ENCODE results near the gene WDR87.
"Not testable (repeated sequence)": the region's sequence is repeated elsewhere in the genome, so short reads cannot be mapped to it uniquely, and the experiment has no call there.

The WDR87 gene

GRCh38 chr19:37877147-37877546, 29.2 kb downstream of the WDR87 start:
- no peak for DNase-seq (ENCODE audit: low read depth, low spot score)

- DNase-seq (ENCODE audit: low read depth, low spot score), result no peak
Measured at GRCh38 chr19:37876032-37876431, 30.4 kb downstream of the WDR87 start.

DNA sequence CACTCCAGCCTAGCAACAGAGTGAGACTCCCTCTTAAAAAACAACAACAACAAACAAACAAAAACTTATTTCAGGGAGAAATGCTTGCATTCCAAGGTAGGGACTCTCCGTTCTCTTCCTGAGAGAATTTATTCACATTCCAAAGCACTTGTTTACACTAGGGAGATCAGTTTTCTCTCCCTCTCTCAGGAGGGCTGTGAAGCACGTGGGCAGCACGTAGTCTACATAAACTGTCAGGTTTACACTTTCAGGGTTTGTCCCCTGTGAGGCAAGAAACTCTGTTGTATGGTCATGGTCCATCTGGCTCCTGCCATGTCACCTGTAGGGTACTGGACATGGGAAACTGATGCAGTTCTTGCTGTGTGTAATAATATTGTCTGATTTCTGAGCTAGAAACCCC, 31.6 kb downstream of the WDR87 start:
- no peak for DNase-seq (ENCODE audit: low read depth, low spot score)

- no peak for DNase-seq (ENCODE audit: low read depth, low spot score)
Measured at GRCh38 chr19:37872383-37872782, 34.0 kb downstream of the WDR87 start.

GRCh38 chr19:37869766-37870340, 36.5 kb downstream of the WDR87 start:
- no peak for DNase-seq (ENCODE audit: low read depth, low spot score)

GRCh38 chr19:37867831-37868230, 38.6 kb downstream of the WDR87 start:
- DNase-seq (ENCODE audit: low read depth, low spot score), result no peak

GRCh38 chr19:37865930-37866329, 40.5 kb downstream of the WDR87 start:
- not testable (repeated sequence) for DNase-seq (ENCODE audit: low read depth, low spot score)

- DNase-seq (ENCODE audit: low read depth, low spot score), result no peak
Measured at GRCh38 chr19:37864501-37864900, 41.9 kb downstream of the WDR87 start.

- DNase-seq (ENCODE audit: low read depth, low spot score), result no peak
Measured at GRCh38 chr19:37855098-37855497, 51.3 kb downstream of the WDR87 start.

GRCh38 chr19:37845932-37846331, 60.5 kb downstream of the WDR87 start:
- no peak for DNase-seq (ENCODE audit: low read depth, low spot score)

Data from brain pericyte (primary cell).